HK-2 (cell line): ENCODE measurements around the gene CD99L2.

Experiments
- DNase-seq: peaks from one replicate; pipeline ENCODE4 v3.0.0-alpha.2; 2018; ENCODE audit not compliant: unreplicated experiment

The CD99L2 gene, protein sequence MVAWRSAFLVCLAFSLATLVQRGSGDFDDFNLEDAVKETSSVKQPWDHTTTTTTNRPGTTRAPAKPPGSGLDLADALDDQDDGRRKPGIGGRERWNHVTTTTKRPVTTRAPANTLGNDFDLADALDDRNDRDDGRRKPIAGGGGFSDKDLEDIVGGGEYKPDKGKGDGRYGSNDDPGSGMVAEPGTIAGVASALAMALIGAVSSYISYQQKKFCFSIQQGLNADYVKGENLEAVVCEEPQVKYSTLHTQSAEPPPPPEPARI

GRCh38 chrX:150898343-150899190 lies at the start of gene CD99L2:
TSS of gene CD99L2 (minus strand) at chrX:150898668. CDS start at chrX:150898588, 80 bp downstream.
- DNase-seq = peak; percentile 90

DNA sequence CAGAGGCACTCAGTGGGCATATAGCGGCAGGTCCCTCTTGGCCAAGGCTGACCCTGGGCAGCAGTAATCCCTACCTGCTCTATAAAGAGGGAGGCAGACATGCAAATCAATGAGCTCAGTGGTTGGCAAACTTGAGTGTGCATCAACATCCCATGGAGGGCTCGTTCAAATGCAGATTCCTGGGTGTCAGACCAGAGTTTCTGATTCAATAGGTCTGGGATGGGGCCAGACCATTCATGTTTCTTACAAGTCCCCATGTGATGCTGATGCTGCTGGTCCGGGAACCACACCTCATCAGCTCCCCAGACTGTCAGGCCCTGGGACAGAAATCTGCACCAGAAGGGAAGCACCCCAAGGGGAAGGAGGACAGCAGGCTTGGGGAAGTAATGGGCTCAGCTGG lies 45.8 kb upstream of the CD99L2 start:
- no peak for DNase-seq

GRCh38 chrX:150942942-150943594 lies 44.6 kb upstream of the CD99L2 start:
- no peak for DNase-seq

DNA sequence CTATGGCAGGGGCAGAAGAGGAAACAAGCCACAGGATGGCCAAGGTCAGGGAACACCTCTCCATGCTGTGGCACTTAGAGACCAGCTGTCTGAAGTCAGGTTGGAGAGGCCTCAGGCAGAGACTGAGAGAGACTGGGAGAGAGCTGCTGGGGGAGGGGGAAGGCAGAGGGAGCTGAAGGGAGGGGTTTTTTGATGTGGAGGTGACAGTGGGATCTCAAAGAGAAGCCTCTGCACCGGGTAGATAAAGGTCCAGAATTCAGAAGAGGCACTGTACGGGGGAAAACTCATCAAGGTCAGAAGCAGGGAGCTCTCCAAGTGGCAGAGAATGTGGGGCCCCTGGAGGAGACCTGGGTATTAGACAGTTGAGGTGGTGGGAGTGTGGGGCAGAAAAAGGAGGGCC lies 43.1 kb upstream of the CD99L2 start:
- DNase-seq = no peak

- DNase-seq = no peak
Measured at GRCh38 chrX:150940844-150941495, 42.5 kb upstream of the CD99L2 start.

- no peak for DNase-seq
Measured at GRCh38 chrX:150936556-150936955, 38.1 kb upstream of the CD99L2 start.

- DNase-seq = no peak
Measured at GRCh38 chrX:150935467-150935866, 37.0 kb upstream of the CD99L2 start.

- peak; percentile 33 for DNase-seq
Measured at GRCh38 chrX:150934453-150934852, 36.0 kb upstream of the CD99L2 start.

DNA sequence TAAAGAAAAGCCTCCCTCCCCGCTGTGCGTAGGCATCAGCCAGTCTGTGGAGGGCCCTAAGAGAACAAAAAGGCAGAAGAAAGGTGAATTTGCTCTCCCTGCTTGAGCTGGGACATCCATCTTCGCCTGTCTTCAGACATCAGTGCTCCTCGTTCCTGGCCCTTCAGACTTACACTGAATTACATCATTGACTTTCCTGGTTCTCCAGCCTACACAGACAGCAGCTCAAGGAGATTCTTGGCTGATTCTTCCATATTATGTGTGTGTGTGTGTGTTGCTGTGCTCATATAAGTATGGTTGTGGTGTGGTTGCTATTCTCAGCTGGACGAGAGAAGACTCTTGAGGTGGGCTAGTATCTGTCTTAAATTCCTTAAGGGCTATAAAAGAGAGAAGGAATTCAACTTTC lies 35.5 kb upstream of the CD99L2 start:
- DNase-seq = no peak

- DNase-seq = no peak
Measured at GRCh38 chrX:150929058-150929457, 30.6 kb upstream of the CD99L2 start.

- DNase-seq = no peak
Measured at GRCh38 chrX:150926791-150927190, 28.3 kb upstream of the CD99L2 start.

DNA sequence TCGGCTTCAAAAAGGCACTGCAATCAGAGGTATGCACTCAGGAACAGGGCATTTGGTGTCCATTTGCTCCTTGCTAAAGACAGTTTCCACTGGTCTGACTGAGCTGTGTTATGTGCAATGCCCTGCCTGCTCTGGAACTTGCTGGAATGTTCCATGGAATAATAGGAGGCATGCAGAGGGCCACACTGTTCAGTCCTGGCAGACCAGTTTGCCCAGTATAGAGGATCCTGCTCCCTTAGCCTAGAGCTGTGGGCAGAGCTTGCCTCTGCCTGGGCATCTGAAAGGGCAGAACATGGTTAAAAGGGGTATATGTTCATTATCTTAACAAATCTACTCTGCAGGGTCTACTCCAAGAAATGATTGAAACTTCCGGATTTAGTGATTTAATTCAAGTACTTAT lies 27.8 kb upstream of the CD99L2 start:
- DNase-seq = no peak

DNA sequence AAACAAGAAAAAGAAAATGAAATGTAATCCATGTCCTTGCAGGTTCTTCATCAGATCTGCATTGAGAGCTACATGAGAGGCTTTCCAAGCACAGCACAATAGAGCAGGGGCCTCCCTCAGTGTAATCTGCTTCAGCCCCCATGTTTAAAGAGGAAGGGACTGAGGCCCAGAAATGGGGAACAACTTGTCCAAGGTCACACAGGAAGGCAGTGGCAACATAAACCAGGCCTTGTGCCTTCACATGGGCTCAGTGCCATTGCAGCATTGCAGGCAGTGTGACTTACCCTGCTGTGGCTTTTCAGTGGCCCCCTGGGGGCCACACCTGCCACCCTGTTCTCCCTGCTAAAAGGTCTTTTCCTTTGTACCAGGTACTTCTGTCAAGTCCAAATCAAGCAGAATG lies 20.9 kb upstream of the CD99L2 start:
- DNase-seq = no peak

- DNase-seq = no peak
Measured at GRCh38 chrX:150913511-150913910, 15.0 kb upstream of the CD99L2 start.

- no peak for DNase-seq
Measured at GRCh38 chrX:150907474-150907873, 9.0 kb upstream of the CD99L2 start.

DNA sequence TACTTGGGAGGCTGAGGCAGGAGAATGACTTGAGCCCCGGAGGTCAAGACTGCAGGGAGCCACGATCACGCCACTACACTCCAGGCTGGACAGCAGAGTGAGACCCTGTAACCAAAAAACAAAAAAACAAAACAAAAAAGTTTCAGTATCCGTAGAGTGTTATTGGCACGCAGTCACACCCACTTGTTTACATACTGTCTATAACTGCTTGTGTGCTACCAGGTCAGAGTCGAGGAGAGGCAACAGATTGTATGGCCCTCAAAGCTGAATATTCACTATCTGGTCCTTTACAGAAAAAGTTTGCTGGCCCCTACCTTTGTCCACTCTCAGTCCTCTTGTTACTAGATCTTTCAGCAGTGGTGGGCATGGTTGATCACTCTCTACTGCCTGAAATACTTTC lies 8.2 kb upstream of the CD99L2 start:
- DNase-seq = no peak

DNA sequence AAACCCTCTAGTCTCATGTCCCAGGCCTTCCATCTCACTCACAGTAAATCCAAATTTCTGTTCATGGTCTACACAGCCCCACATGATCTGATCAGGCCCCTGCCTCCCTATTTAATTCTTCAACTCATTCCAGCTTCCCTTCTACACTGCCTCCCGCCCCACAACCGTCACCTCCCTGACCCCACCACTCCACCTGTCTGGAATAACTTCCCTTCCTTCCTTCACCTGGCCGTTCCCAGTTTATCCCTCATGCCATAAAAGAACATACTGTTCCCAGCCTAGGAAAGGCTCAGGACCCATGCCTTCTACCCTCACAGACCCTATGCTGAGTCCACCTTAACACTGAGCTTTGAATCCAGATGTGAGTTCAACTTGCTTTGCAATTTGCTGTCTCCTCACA lies 6.8 kb upstream of the CD99L2 start:
- no peak for DNase-seq

- no peak for DNase-seq
Measured at GRCh38 chrX:150903110-150903508, 4.6 kb upstream of the CD99L2 start.

DNA sequence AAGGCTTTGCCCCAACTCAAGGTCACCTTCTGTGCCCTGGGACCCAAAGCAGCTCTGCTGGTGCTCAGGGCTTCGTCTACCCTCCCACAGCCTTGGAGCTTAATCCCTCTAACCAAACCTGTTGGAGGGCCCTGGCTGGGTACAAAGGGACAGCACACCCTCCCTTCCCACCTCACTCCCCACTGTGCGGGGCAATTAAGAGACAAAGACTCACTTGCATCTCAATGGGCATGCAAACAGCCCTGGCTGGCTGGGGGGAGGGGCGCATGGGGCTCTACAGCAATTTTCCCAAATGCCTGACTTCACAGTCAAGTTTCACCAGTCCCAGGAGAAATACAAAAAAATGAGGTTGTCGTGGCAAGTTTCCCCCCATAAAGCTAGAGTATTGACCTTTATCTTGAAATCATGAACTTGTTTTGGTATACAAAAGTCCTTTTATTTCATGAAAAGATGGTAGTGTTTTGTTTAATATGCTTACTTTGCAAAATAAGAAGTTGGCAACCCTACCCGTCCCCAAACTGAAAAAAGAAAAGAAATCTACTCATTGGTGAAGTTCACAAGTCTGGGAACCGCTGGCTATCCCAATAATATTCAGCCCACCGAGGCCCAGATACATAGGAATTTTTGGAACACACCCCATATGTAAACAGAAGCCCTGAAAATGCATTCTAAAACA lies 4.1 kb upstream of the CD99L2 start:
- DNase-seq = no peak

DNA sequence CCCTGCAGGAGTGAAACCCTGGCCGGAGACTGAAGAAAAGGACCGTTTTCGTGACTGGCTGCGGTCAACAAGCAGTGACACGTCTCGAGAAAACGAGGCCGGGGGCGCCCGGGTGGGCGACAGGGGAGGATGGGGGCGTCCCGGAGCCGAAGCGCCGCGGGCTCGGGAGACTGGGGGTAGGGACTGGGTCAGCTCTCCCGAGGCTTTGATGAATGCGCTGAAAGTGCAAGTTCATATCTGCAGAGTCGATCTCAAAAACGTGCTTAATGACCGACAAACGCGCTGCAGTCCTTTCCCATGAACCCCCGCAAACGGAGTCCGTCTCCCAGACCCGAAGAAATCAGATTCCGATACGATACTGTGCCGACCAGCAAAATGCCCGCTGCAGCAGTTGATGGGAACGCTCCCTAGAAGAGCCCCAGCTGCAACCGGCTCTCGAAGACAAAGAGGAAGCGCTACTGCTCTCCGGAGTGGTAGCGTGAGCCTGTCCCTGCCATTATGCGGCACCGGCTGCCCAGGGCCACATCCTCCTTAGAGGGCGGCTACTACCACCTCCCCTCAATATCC lies 806 bp upstream of the CD99L2 start:
- DNase-seq = peak; percentile 11
